GM10248 (cell line): ENCODE measurements around the gene LEFTY2.
"Not testable (repeated sequence)": the region's sequence is repeated elsewhere in the genome, so short reads cannot be mapped to it uniquely, and the experiment has no call there.

Experiments
- CTCF ChIA-PET: fragments of 300-600 bp; sonication (Branson Sonifier 250); formaldehyde crosslinking; extraction: SDS; loops from one replicate; lab custom pipeline; 2021; ENCODE audit warnings: antibody characterized with exemption; lab: Yijun Ruan, JAX
- POLR2A ChIA-PET: fragments of 350-650 bp; sonication (Branson Sonifier 250); formaldehyde crosslinking; extraction: SDS; loops from one replicate; lab custom pipeline; 2020; ENCODE audit warnings: antibody characterized with exemption; lab: Yijun Ruan, JAX
- DNase-seq: peaks from one replicate; pipeline ENCODE4 v3.0.0; 2012; ENCODE audit errors: extremely low spot score
- TF ChIP-seq, protein P1 (sequence below): IDR thresholded peaks from 2 replicates; pipeline ENCODE4 v1.5.1; 2012; ENCODE audit warnings: mild to moderate bottlenecking, low read depth; ENCODE audit errors: extremely low read depth, missing control alignments, control extremely low read depth

The LEFTY2 gene

DNA sequence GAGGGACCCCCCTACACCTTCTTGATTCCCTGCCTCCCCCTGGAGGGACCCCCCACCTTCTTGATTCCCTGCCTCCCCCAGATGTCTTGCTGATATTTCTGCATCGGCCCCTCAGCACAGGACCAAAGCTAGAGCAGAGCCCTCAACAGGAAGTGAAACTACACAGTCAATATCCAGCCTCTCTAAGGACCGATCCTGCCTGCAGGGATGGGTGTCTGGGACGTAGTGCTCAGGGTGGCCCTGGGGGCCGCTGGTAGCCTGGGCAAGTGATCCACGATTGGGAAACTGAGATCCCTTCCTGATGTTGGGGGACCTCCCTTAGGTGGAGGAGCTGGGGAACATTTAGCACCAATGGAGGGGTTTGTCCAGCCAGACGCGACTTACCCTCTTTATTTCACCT, 3.9 kb upstream of the LEFTY2 start:
- POLR2A ChIA-PET: no interaction called here
- peak; percentile 73 for DNase-seq
- CTCF ChIA-PET: interaction anchor here (1.2 to 4.2 kb wide), 4 partner anchors 9 to 470 kb away, joined by 3 to 30 read pairs (median 5); no protein-coding TSS in a partner anchor
- TF ChIP-seq, protein P1, sequence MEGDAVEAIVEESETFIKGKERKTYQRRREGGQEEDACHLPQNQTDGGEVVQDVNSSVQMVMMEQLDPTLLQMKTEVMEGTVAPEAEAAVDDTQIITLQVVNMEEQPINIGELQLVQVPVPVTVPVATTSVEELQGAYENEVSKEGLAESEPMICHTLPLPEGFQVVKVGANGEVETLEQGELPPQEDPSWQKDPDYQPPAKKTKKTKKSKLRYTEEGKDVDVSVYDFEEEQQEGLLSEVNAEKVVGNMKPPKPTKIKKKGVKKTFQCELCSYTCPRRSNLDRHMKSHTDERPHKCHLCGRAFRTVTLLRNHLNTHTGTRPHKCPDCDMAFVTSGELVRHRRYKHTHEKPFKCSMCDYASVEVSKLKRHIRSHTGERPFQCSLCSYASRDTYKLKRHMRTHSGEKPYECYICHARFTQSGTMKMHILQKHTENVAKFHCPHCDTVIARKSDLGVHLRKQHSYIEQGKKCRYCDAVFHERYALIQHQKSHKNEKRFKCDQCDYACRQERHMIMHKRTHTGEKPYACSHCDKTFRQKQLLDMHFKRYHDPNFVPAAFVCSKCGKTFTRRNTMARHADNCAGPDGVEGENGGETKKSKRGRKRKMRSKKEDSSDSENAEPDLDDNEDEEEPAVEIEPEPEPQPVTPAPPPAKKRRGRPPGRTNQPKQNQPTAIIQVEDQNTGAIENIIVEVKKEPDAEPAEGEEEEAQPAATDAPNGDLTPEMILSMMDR: no peak

DNA sequence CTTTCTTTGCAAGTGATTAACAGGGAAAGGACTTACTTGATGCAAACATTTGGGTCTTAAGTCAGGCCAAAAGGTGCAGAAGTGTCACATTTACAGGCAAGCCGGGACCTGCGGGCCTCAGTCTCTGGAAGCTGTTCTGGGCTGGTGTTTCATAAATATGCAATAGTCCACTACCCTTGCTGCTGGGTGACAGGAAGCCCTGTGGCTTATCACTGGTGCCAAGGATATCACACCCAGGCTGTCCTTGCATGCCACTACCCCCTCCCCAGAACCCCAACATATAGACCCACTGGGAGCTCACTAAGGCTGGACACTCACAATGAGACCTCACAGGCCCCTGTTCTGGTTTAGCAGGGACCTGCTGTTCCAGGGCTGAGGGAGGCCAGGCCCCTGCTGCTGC, 3.4 kb upstream of the LEFTY2 start:
- ChIA-PET POLR2A (no interaction called here), CTCF (interaction anchor here (1.1 to 4.2 kb wide), 4 partner anchors 13 to 470 kb away, joined by 3 to 30 read pairs (median 5); no protein-coding TSS in a partner anchor)
- no peak for DNase-seq
- TF ChIP-seq, protein P1: no peak

DNA sequence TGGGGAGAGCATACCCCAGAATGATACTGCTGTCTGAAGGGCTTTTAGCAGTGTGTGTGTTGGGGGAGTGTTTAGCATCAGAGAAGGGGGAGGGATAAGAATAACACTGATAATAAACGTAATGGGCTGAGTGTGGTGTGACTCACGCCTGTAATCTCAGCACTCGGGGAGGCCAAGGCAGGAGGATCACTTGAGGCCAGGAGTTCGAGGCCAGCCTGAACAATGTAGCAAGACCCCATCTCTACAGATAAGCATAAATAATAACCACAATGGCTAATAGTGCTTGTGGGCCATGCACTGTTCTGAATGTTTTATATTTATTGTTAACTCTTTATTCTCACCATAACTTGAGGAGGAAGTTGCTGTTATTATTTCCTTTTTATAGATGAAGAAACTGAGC, 2.6 kb upstream of the LEFTY2 start:
- POLR2A ChIA-PET: no interaction called here
- DNase-seq: no peak
- CTCF ChIA-PET: interaction anchor here (1.1 to 4.2 kb wide), 2 partner anchors 19 to 33 kb away, joined by 3 to 30 read pairs; no protein-coding TSS in a partner anchor
- TF ChIP-seq, protein P1: no peak

DNA sequence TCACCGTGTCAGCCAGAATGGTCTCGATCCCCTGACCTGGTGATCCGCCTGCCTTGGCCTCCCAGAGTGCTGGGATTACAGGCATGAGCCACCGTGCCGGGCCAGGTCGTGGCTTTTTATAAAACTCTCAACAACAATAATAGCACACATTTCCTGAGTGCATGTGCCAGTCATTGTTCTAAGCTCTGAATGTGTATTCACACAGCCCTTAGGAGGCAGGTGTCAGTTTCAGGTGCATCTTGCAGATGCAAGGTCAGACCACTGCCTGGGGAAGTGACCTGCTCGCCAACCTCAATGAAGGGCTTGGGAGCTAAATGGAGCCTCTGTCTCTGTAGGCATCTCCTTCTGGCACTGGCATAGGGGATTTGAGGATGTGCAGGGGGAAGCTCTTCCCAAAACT, 1.6 kb upstream of the LEFTY2 start:
- TF ChIP-seq, protein P1: no peak
- DNase-seq: peak; percentile 63
- ChIA-PET POLR2A (no interaction called here), CTCF (no interaction called here)

DNA sequence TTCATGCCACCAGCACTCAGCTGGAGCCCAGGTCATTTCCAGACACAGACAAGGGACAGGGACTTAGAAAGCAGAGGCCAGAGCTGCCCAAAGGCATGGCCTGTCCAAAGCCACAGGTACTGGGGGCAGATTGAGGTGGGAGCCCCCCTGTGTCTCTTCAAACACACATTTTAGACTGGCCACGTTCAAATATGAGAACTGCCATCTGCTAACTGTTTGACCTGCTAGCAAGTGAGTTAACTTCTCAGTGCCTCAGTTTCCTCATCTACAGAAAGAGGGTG, 862 bp upstream of the LEFTY2 start:
- ChIA-PET CTCF (interaction anchor here (1.1 to 1.2 kb wide), 3 partner anchors 11 to 21 kb away, joined by 3 to 4 read pairs (median 3); no protein-coding TSS in a partner anchor), POLR2A (no interaction called here)
- TF ChIP-seq, protein P1: no peak
- DNase-seq: no peak

DNA sequence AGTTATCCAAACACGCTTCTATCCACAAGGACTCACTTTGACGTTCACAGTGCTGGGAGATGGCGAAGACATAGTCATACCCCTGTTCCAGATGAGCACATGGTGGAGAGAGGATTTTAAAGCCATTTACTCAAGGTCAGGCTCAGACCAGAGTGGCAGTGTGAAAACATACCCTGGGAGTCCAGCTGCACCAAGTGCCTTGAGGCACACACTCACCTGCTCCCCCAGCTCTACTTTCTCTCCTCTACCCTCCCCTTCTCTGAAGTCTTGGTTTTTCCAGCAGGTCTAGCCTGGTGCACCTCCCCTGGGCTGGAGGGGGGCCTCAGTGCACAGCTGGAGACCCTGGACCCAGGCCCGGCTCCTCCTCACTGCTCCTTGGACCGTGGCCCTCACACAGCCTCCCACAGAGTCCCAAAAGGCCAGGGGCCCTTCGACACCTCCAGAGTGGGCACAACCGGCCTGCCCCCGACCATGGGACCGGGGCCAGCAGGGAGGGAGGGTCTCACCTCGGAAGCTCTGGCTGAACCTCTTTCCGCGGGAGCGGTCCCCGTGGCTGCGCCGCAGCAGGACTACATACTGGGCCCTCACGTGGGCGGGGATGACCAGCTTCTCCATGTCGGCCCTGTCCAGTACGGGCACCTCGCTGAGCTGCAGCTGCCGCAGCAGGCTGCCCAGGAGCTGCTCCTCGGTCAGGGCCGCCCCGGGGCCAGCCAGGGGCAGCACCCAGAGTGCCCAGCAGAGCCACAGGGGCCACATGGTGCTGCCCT, 452 bp downstream of the LEFTY2 start:
- ChIA-PET POLR2A (no interaction called here), CTCF (interaction anchor here (1.1 to 1.2 kb wide), 5 partner anchors 9 to 47 kb away, joined by 3 to 4 read pairs (median 3); no protein-coding TSS in a partner anchor)
- DNase-seq: no peak
- TF ChIP-seq, protein P1: no peak

DNA sequence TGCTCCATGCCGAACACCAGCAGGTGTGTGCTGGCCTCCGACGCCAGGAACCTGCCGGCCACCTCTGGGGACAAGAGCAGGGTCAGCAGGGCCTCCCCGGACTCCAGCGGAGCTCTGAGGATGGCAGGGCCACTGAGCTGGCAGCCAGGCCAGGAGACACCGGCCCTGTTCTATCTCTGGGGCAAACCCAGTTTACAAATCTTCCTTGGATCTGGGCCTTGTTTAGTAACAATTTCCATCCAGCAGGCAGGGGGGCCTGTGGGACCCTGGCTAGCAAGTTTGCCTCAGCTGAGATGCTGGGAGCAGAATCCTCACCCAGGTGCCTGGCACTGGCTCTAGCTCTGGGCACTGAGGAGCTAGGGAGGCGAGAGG, 1.1 kb downstream of the LEFTY2 start:
- CTCF ChIA-PET: interaction anchor here (1.1 to 1.2 kb wide), 2 partner anchors 28 to 48 kb away, joined by 3 read pairs; no protein-coding TSS in a partner anchor
- POLR2A ChIA-PET, DNase-seq: not testable (repeated sequence)

DNA sequence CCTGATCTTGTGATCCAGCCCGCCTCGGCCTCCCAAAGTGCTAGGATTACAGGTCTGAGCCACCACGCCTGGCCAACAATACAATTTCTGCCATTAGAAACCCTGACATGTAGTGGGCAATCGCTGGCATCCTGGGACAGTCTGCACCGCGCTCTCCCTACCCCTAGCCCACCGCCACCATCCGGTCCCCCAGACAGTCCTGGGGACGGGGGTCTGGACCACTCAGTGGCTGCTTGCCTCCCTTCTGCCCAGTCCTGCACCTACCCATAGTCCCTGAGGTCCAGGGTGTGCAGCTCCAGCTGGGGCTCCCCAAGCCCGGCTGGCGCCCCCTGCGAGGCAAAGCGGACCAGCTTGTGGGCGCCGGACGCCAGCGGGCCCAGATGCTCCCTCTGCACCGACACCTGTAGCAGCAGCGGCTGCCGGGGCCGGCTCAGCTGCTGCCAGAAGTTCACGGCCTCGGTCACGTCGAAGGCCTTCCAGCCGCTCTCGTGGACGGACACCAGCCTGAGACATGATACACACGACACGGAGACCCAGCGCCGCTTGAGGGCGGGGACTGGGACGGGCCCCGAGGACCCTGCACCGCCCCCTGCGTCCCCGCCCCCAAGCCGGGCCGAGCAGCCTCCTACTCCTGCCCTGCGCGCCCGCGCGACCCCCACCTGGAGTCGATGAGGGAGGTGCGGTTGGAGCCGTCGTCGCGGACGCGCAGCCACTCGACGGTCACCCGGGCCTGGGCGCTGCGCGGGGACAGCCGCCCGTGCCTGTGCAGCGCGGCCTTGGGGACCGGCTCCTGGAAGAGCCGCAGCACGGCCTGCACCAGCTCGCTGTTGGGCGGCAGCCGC, 1.7 kb downstream of the LEFTY2 start:
- CTCF ChIA-PET: interaction anchor here (1.2 to 1.8 kb wide), 2 partner anchors 8 to 27 kb away, joined by 3 to 5 read pairs; no protein-coding TSS in a partner anchor
- POLR2A ChIA-PET, DNase-seq: not testable (repeated sequence)
